GM18519 (cell line): ENCODE results near the gene C16orf87.
A peak's percentile ranks its signal among the peaks of the same experiment; 100 is the strongest.
"Not testable (repeated sequence)": the region's sequence is repeated elsewhere in the genome, so short reads cannot be mapped to it uniquely, and the experiment has no call there.

Experiments used
- ATAC-seq: cut with Tn5 transposase; IDR thresholded peaks from one replicate; pipeline ENCODE4 v1.9.1; 2021; ENCODE audit warnings: mild to moderate bottlenecking, moderate library complexity; ENCODE audit not compliant: unreplicated experiment, low FRiP score

Gene C16orf87

GRCh38 chr16:46830902-46831647 is at the start of gene C16orf87:
C16orf87 (minus strand) TSS chr16:46831180; CDS start chr16:46831149, 31 bp downstream.
- peak; percentile 90 for ATAC-seq

- ATAC-seq, result no peak
Observed at GRCh38 chr16:46875243-46875642, 44.3 kb upstream of the C16orf87 start.

GRCh38 chr16:46873201-46873600 is 42.2 kb upstream of the C16orf87 start:
- no peak for ATAC-seq

- no peak for ATAC-seq
Observed at GRCh38 chr16:46871597-46871996, 40.6 kb upstream of the C16orf87 start.

GRCh38 chr16:46868891-46869290 is 37.9 kb upstream of the C16orf87 start:
- ATAC-seq, result not testable (repeated sequence)

- ATAC-seq, result not testable (repeated sequence)
Observed at GRCh38 chr16:46867486-46867885, 36.5 kb upstream of the C16orf87 start.

GRCh38 chr16:46866286-46866685 is 35.3 kb upstream of the C16orf87 start:
- no peak for ATAC-seq

GRCh38 chr16:46862555-46863447 is 31.8 kb upstream of the C16orf87 start:
- no peak for ATAC-seq

- ATAC-seq, result no peak
Observed at GRCh38 chr16:46859719-46860152, 28.8 kb upstream of the C16orf87 start.

GRCh38 chr16:46858151-46858550 is 27.2 kb upstream of the C16orf87 start:
- ATAC-seq, result no peak

GRCh38 chr16:46857368-46857945 is 26.5 kb upstream of the C16orf87 start:
- ATAC-seq, result no peak

- ATAC-seq, result no peak
Observed at GRCh38 chr16:46855389-46855788, 24.4 kb upstream of the C16orf87 start.

- ATAC-seq, result no peak
Observed at GRCh38 chr16:46854846-46855245, 23.9 kb upstream of the C16orf87 start.

GRCh38 chr16:46853713-46854443 is 22.9 kb upstream of the C16orf87 start:
- no peak for ATAC-seq

GRCh38 chr16:46852130-46852529 is 21.1 kb upstream of the C16orf87 start:
- no peak for ATAC-seq

- no peak for ATAC-seq
Observed at GRCh38 chr16:46850619-46851555, 19.9 kb upstream of the C16orf87 start.

- ATAC-seq, result no peak
Observed at GRCh38 chr16:46848768-46849764, 18.1 kb upstream of the C16orf87 start.

GRCh38 chr16:46845952-46846351 is 15.0 kb upstream of the C16orf87 start:
- ATAC-seq, result no peak
